SHP77 treated with DMSO at 0.1 percent for 48 hours (cell line): ENCODE measurements around the gene TFCP2.
"Not testable (repeated sequence)": the region's sequence is repeated elsewhere in the genome, so short reads cannot be mapped to it uniquely, and the experiment has no call there.

Experiments used
- DNase-seq: peaks from one replicate; lab custom pipeline; 2025; lab: John Stamatoyannopoulos, UW

The TFCP2 gene

DNA sequence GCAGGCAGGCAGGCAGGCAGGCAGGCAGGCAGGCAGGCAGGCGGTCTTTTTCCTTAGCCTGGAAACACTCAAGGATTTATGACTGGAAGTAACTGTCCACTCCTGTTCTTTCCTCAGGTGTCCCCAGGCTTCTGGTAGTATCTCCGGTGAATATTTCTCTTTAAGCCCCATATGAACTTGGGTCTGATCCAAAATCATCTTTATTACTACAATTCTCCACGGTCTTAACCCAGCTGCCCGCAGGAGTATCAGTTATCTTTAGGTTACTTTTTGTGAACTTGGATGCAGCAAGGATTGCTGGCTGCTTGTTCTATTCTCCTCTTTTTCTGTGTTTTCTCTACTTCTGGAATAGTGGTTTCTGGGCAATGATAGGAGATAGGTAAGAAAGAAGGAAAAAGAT lies 92.8 kb downstream of the TFCP2 start:
- no peak for DNase-seq

DNA sequence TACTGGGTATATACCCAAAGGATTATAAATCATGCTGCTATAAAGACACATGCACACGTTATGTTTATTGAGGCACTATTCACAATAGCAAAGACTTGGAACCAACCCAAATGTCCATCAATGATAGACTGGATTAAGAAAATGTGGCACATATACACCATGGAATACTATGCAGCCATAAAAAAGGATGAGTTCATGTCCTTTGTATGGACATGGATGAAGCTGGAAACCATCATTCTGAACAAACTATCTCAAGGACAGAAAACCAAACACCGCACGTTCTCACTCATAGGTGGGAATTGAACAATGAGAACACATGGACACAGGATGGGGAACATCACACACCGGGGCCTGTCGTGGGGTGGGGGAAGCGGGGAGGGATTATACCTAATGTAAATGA lies 94.1 kb downstream of the TFCP2 start:
- not testable (repeated sequence) for DNase-seq

DNA sequence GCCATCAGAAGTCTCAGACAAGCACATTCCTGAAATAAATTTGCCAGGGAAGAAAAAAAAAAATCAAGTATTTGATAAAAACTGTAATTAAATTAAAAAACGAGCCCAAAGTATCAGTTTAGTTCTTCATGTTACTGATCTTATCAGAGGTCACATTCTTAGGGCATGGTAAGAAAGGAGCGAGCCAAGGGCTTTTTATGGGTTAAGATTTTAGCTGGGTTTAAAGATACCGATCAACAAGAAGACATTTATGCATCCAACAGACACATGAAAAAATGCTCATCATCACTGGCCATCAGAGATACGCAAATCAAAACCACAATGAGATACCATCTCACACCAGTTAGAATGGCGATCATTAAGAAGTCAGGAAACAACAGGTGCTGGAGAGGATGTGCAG lies 94.6 kb downstream of the TFCP2 start:
- not testable (repeated sequence) for DNase-seq

DNA sequence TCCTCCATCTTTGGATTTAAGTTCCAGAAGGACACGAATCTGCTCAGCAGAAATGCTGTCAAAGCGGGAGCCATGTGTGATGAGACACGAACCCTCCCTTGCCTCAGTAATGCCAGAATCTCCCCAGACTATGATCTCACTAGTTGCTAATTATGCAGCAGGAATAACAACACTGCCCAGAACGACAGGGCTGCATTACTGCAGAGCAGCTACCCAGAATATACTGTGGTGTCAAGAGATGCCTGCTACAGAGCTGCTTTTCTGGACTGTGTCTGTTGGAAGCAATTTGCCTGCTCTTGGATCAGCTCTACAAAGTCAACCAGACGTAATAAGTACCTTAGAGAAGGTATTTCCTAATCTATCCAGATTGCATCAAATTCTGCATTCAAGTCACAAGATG lies 95.0 kb downstream of the TFCP2 start:
- no peak for DNase-seq

GRCh38 chr12:51076236-51076930 lies 96.6 kb downstream of the TFCP2 start:
- no peak for DNase-seq

- DNase-seq: no peak
Measured at GRCh38 chr12:51075390-51075789, 97.5 kb downstream of the TFCP2 start.

- no peak for DNase-seq
Measured at GRCh38 chr12:51071663-51072062, 101.3 kb downstream of the TFCP2 start.

DNA sequence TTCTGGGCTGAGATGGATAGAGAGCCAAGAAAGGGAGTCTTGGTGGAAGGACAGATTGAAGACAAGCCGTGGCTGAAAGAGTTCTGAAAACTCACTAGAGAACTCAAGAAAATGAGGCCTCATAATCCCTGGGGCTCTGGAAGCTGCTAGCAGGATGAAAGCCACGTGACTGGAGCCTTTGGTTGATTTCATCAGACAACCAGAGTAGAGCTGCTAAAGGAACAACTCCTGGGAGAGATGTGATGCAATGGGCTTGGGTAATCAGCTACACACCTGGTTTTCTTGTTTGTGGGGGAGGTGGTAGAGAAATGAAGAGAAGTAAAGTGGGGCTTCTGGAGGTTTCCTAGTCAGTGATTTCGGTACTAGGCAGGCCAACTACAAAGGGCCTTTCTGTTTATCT lies 102.9 kb downstream of the TFCP2 start:
- no peak for DNase-seq

GRCh38 chr12:51067771-51068170 lies 105.2 kb downstream of the TFCP2 start:
- no peak for DNase-seq

GRCh38 chr12:51067229-51067628 lies 105.7 kb downstream of the TFCP2 start:
- DNase-seq: no peak

DNA sequence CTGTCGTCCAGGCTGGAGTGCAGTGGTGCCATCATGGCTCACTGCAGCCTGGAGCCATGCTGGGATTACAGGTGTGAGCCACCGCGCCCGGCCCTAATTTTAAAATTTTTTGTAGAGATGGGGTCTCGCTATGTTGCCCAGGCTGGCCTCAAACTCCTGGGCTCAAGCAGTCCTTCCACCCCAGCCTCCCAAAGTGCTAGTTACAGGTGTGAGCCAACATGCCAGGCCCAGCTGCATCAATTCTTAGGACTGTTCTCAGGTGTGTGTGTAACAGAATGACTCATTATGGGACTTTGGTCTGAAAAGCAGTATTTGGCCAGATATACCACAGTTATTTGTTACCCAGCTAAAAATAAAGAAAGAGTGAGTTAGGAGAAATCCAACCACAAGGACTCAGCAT lies 107.4 kb downstream of the TFCP2 start:
- DNase-seq: no peak

DNA sequence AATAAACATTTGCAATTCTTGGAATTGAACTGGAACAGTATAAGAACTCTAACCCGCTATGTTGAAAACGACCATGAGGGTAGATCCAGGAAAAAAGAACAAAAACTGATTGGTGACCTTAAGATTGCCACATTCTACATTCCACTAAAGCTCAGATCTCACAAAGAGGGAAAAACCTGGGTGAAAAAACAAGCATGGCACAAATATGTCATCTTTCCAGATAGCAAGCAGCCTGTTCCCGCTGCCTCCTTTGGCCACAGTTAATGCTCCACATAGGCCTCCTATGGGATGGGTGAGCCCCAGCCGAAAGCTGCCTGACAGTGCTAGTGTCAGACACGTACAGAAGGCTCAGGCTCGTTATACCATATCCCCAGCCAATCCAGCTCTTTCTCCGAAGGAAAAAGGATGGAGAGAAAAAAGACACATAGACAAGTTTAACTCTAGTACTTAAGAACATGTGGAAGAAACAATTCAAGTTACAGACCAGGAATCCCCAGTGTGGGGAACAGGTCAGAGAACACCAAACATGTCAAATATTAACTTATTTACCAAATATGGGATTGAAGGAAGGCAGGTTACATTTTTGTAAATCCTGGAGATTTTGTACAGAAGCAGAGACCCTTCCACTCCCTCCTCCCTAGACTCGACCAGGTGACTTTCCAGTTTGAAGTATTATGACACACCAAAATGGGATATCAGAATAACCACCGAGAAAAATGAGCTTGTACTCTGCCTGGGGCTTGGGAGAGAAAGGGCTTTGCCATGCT lies 110.1 kb downstream of the TFCP2 start:
- no peak for DNase-seq

GRCh38 chr12:51059086-51059485 lies 113.8 kb downstream of the TFCP2 start:
- no peak for DNase-seq

DNA sequence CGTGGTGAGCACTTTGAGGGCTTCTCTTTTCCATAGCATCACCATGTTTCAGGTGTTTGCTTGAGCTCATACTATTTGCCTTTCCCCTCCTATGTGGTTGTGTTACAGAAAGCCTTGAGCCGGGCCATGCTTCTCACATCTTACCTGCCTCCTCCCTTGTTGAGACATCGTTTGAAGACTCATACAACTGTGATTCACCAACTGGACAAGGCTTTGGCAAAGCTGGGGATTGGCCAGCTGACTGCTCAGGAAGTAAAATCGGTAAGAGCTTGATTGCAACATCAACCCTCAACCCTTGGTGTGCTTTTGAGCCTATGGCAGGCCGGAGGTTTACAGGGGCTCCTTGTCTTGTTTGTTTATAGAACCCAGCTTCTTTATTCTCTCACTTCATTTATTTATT lies 116.7 kb downstream of the TFCP2 start:
- DNase-seq: no peak

GRCh38 chr12:51055060-51055459 lies 117.9 kb downstream of the TFCP2 start:
- no peak for DNase-seq

DNA sequence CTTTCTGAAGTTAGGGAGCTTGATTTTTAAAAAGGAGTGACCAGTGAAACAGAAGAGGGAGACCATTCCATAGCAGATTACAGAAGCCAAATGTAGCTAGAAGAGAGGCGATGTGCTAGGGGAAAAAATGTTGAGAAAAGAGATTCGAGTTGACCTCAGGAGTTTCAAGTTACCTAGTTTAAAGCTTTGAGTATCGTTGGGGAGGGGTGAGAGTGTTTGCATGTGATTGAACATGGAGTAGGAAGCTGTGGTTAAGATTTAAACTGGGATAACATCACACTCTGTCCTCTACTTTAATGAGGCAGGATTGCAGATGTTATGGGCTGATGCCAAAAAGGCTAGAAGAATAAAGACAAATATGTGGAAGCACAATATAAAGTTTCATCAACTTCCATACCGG lies 121.1 kb downstream of the TFCP2 start:
- DNase-seq: no peak

GRCh38 chr12:51049525-51049924 lies 123.4 kb downstream of the TFCP2 start:
- no peak for DNase-seq

DNA sequence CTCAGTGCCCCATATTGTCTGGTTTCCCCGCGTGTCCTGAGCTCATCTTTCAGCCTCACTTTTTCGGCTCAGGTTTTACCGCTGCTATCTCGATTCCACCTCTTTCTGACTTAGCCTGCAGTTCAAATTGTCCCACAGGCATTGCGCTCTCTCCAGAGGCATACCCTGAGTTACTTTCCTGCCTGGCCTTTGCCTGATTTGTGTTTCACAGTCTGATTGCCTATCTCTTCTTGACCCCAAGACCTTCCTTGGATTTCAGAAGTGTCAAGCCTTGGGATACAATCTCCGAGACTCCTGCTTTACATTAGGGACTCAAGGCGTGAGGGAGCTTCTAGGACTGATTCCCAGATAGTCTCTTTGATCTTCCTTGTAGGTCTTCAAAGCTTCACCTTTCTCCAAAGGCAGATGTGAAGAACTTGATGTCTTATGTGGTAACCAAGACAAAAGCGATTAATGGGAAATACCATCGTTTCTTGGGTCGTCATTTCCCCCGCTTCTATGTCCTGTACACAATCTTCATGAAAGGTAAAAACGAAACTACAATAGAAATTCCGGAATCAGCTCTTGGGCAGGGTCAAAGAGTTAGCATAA lies 124.2 kb downstream of the TFCP2 start:
- no peak for DNase-seq

DNA sequence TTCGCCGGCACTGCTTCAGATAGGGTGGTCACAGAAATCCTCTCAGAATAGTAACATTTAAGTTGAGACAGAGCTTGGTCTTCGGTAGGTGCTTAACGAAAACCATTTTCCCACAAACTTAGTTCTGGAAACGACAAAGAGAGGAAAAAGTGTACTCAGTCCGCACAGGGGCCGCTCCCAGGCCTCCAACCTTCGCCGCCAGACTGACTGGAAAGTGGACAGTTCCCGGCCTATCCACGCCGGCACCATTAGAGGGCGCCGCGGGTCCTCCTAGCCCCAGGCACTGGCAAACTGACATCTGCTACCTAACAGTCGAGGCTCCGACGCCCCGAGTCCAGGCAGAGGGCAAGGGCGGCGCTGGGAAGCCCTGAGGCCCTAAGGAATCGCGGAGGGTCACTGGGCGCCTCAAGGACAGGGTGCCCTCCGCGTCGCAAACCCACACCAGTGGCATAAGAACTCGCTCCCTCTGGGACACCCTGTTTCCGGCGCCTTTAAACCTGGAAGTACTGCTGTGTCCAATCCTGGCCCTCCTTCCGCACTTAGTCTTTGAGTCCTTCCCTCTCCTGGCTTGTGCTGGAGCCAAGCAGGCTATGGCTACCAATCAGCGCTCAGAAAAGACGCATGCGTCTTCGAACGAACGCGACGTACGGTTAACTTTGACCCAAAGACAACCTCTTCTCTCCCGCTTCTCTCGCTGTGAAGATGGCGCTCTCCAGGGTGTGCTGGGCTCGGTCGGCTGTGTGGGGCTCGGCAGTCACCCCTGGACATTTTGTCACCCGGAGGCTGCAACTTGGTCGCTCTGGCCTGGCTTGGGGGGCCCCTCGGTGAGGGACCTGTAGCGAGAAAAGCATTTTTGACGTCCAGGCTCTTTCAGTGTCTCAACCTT lies 125.0 kb downstream of the TFCP2 start, which contains the start of gene LETMD1:
TSS of gene LETMD1 (plus strand) at position 673 of the 886 bp plus-strand sequence. CDS start at position 703, 30 bp downstream.
- peak; percentile 94 for DNase-seq
